ENCODE results near the gene LOX.
A peak's percentile ranks its signal among the peaks of the same experiment; 100 is the strongest.
"Not testable (repeated sequence)": the region's sequence is repeated elsewhere in the genome, so short reads cannot be mapped to it uniquely, and the experiment has no call there.

The LOX gene

DNA sequence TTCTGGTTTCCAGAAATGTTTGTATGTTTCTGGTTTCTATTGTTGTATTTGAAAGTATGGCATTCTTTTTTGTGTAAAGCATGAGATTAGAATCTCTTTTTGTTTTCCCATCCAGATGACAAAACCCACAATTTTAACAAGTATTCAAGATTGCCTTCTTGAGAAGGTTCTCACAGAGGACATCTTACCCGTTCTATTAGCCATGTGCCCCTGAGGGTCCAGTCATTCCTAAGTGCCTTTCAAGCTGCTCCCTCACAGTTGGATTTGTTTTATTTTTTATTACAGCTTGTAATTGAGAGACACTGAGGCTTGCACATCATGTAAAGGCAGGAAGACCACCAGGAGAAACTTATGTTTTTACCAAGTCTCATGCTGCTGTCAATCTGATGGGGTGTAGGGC is 19.3 kb upstream of the LOX start:
- no peak for DNase-seq (ENCODE audit: low spot score)

DNA sequence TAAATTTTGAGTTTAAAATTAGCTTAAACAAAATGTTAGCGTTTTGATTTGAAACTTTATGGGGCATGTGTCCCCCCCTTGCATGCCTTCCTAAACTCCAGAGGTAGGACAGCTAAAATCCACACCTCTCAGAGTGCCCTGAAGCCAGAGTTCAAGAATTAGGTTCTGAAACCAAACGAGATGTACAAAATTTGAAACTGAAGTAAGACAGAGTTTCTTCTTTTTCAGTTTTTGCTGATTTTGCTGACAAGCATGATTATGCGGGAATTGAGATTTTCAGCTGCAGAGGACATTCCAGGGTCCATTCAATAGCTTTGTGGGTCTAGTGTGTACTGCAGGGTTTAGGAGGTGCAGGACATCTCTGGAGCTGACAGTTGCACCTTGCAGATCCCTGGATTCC is 17.1 kb upstream of the LOX start:
- no peak for DNase-seq (ENCODE audit: low spot score)

DNA sequence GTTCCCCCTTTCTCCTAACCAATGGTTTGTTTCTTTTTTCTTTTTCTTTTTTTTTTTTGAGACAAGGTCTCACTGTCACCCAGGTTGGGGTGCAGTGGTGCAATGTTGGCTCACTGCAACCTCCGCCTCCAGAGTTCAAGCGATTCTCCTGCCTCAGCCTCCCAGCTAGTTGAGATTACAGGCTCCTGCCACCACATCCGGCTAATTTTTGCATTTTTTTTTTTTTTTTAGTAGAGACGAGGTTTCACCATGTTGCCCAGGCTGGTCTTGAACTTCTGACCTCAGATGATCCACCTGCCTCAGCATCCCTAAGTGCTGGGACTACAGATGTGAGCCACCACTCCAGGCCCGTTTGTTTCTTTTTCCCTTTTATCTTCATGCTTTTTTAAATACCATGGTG is 16.2 kb upstream of the LOX start:
- DNase-seq (ENCODE audit: low spot score), result not testable (repeated sequence)

DNA sequence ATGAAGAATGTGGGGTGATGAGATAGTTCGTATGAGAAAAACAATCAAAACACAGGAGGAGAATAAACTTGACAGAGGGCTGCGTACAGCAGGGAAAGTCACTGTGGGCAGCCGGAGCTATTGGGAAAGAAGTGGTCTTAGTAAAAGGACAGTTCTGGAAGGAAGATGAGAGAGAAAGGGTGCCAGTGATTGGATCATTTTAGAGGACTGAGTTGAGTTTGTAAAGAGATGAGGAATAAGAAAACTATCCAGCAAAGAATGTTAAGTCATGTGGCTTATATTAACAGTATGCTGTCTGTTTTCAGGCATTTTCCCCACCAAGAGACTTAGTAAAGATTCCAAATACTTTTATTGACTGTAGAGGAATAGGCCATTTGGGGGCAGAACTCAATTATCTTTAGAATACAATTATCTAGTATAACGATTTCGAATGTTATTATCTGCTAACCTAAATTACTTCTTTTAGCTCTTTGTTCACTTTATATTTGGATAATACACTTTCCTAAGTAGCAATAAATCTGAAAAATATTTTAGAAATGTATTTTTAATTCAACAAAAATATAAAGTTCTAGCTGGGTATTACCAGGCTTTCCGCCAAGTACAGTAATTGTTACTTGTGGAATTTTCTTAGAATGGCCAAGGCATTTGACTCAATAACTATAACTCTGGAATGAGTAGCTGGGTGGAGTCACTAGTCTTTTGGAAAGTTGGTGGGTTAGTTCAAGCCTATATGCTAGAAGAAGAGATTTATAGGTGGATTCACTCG is 15.5 kb upstream of the LOX start:
- no peak for DNase-seq (ENCODE audit: low spot score)

DNA sequence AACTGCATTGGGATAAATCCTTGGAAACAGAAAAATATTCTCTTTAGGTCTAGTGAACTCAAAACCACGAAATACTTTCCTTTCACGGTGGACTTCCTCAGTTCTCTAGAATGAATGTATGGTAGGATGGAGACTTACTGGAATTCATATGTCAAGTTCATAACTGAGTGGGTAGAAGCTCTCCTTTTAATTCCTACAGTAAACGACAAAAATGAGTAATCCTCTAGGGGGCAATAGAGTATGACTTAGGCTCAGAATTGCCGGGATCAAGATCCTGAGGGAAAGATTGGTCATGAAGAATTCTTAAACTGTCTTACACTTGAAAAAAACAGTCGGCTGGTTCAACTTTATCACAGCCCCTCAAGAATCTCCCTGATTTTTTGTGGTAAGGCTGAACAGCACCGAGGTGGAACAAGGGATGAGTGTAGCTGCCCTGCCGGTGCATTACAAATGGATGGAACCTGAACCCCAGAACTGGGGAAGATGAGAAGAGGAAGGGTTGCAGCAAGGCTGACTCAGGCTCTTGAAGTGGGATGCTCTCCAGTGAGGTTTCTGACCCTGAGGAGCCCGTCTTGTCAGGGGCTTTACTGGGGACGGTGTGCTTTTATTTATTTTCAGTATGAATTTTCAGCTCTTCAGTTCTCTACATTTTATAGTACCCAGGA is 14.0 kb upstream of the LOX start:
- peak; percentile 22 for DNase-seq (ENCODE audit: low spot score)

DNA sequence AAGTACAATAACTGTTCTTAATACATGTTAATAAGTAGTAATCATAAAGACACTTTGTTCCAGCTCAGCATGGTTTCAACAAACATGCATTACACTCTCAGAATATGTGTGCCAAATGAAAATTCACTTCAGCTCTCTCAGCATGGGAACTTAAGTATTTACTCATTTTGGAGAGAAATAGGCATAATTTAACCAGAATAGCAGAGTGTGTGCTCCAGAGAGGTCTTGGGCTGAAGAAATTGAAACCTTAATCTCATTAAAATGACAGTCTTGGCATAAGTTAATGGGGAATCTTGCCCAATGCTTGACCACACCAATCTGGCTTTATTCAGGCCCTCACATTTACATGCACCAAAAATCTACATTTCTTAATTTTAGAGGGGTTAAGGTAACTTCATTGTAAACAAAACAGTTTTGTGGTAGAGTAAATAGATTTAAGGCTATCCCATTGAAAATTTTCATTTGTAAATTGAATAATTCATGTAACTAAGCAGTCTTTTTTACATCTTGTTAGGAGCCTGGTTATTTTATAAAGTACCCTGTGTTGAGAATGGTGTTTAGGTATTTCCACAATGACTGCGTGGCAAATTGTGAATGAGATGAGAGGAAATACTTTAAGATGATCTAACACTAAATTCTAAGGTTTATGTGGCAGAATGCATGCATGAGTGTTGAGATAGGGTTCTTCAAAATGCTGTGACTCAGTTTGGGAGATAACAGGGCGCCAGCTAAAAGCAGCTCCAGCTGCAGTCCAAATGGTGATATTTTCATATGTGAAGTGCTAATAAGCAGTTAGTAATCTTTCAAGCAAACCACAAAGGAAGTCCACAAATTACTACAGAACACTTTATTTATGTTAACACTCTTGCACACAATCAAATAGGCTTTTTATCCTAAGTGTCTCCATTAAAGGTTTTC is 11.3 kb upstream of the LOX start:
- DNase-seq (ENCODE audit: low spot score), result no peak

DNA sequence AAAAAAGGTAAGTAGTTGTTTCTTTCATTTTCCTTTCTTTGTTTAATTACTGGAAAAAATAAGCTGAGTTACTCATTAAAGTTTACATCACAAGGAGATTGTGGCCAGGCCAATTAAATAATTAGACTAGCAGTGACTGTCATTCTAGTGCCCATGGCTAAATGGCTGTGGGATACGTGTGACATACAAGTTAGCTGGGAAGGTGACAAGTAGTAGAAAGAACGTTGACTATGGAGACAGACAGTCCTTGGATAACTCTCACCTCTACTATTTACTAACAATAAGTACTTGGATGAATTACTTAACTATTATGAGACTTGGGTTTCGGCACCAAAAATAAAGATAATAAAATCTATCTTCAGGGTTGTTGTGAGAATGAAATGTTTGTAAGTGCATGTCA is 7.0 kb upstream of the LOX start:
- DNase-seq (ENCODE audit: low spot score), result no peak

DNA sequence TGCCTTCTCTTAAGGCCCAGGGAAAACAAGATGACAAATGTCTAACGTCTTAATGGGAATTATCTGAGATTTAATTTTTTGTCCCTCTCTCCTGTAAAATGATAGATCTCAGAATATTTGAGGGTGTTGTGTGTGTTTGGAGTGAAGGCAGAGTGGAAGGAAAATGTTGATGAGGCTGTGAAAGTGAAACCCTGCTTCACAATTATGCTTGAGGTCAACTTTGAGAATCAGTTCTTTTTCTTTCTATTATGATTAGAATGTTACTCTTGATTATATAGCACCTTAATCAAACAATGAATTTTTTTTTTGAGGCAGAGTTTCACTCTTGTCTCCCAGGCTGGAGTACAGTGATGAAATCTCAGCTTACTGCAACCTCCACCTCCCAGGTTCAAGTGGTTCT is 5.5 kb upstream of the LOX start:
- DNase-seq (ENCODE audit: low spot score), result no peak

DNA sequence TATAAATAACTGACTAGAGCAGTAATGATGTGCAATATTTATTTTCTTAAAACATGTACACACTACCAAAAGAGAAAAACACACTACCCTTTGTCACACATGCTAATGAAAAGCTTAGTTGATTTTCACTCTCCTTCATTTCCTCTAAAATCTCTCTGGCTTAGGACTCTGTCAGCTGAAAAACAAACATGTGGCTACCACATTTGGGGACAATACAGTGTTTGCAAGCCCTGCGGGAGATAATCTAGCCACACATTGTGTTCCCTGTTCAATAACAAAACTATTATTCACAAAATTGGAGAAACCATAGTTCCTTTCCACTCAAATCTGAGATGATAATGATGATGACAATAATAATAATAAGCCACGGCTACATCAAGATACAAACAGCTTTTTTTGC is 3.5 kb upstream of the LOX start:
- DNase-seq (ENCODE audit: low spot score), result no peak

DNA sequence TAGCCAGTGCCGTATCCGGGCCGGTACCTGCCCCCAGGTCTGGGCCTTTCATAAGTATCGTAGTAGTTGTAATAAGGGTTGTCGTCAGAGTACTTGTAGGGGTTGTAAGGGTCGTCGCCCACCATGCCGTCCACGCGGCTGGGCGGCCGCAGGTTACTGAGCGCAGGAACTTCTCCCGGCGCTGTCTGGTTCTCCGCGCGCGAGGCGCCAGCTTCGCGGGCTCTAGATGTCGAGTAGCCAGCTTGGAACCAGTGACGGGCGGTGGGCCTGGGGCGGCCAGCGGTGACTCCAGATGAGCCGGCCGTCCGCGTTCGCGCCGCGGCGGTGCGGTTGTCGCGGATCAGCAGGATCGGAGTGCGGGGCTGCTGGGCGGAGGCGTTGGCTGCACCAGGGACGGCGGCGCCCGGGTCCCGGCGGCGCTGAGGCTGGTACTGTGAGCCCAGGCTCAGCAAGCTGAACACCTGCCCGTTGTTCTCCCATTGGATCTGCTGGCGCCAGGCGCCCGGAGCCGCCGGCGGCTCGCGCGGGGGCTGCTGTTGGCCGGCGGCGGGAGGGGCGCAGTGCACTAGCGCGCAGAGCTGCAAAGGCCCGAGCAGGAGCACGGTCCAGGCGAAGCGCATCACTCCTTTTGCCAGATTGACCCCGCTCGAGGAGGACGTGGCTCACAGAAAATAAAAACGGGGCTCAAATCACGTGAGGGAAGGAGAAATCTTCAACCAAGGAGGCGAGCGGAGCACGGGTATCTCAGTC is 518 bp downstream of the LOX start:
- no peak for DNase-seq (ENCODE audit: low spot score)

DNA sequence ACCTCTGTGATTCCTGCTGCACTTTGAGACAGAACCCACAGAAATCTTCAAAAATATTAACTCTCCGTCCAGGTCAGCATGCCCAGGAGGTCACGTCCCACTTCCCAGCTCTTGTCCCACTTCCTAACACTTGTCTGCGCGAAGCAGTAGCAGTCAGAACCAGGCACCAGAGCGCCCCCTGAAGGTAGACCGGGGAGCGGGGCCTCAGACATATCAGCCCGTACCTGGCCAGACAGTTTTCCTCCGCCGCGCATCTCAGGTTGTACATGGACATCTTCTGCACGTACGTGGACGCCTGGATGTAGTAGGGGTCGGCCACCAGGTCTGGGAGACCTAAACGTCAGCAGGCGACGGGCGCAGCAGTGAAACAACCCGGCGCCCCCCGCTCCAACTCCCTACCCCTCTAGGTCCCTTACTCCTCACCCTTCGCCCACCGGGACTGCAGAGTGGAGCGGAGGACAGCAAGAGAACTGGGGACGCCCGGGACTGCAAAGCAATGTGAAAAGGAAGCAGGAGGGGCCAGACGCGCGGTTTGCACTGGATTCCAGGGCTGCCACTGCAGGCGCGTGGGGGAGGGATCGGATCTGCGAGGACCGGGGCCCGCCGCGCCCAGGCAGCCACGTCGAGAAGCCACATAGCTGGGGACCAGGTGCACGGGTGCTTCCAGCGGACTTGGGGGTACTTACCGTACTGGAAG is 1.2 kb downstream of the LOX start:
- peak; percentile 31 for DNase-seq (ENCODE audit: low spot score)

DNA sequence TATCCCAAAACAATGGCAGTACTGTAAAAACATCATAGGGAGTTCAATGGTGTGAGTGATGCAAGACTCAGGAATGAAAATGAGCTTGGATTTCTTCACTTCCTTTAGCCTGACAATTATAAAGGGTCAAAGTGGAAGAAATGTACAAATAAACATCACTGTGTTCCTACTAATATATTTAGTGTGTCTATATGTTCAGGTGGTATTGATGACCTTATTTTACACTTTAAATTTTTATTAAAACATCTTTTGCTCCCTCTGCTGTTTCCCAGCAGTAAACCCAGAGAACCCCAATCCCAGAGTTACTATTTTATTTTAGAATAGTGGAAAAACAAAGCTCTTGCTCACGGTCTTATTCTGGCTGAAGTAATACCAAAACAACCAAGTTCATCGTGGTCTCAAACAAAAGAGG is 2.0 kb downstream of the LOX start:
- no peak for DNase-seq (ENCODE audit: low spot score)

DNA sequence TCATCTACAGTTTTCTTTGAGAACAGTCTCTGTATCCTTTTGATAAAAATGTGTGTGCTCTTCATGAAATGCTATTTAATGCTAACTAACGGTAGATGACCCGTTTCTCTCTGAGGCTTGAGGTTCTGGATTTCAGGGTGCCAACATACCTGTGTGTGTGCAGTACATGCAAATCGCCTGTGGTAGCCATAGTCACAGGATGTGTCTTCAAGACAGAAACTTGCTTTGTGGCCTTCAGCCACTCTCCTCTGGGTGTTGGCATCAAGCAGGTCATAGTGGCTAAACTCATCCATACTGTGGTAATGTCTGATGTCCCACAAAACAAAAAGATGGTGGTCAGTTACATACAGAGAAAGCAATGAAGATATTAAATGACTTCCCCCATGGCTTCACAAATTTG is 4.2 kb downstream of the LOX start:
- no peak for DNase-seq (ENCODE audit: low spot score)

DNA sequence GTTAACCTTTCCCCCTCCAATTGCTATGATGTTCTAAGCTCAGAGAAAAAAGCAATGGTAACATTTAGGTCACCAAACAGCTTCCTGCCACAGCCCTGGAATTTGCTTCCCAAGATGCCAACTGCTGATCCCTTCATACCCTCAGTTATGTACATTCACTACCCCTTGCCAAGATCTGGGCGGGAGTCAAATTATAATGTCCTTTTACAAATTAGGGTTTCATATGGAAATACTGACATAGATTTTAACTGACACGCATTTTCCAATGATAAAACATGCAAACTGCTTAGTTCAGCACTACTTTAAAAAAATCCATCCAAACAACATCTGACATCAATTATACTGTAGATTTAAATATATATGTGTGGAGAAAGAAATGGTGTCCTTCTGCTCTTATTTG is 5.0 kb downstream of the LOX start:
- DNase-seq (ENCODE audit: low spot score), result no peak

DNA sequence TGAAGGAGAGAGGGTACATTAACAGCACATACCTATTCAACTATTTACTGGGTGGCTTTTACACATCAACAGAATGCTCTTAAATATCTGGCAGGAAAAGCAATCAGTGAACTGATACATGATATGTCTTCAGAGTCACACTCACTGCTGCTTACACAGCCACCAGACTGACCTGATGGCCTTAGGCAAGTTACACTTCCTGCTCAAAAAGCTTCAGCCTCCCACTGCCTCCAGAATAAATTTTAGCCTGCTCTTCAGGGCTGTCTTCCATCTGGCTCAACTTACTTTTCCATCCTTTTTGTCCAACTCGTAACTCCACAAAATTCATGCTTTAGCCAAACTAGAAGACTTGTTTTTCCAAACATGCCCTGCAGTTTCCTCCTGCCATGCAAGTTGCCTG is 10.7 kb downstream of the LOX start:
- DNase-seq (ENCODE audit: low spot score), result no peak

DNA sequence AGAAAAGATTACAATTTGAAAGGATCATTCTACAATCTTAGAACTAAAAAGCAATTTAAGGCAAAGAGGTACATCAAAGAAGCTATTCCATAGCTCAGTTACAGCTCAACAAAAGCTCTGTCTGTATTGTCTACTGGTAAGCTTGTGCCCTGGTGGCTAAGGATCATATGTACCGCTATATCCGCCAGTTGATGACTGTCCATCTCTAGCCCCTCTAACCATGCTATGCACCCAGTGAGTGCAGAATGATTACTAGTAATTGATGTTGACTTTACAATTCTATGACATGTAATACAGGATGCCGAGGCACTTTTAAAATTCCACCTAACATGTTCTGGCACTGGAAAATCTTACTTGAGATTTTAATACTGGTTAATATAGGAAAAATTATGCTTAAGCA is 13.1 kb downstream of the LOX start:
- no peak for DNase-seq (ENCODE audit: low spot score)

DNA sequence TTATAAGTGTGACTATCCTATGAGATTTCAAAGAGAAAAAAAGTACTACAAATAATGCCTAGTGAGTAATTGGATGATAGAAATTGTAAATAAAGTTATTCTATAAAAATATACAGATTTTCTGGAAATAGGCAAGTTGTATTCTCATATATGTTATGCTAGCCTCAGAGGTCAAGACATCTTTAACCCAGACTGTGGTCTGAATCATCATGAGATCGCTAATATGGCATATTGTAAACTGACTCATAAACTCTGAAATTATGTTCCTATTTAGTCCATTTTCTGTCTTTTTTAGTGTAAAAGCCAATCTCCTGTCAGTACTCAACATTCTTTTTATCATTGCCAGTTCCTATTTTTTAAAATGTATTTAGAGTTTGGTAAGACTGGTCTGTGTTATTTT is 14.2 kb downstream of the LOX start:
- DNase-seq (ENCODE audit: low spot score), result no peak

DNA sequence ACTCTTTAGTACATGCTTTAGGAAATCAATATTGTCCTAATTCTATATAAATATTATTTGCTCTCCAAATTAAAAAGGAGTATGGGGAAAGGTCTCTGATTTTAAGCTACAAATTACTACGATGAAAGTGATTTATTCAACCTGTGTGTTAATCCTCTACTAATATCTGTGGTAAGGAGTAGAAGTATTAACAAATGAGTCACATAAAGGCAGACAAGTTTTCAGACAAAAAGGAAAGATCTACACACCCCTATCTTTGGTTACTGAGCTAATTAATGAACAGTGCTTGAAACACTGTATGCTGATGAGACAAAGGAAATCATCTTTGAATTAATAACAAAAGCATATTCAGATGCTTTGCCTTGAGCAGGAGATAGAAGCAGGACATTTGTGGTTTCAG is 15.9 kb downstream of the LOX start:
- no peak for DNase-seq (ENCODE audit: low spot score)

DNA sequence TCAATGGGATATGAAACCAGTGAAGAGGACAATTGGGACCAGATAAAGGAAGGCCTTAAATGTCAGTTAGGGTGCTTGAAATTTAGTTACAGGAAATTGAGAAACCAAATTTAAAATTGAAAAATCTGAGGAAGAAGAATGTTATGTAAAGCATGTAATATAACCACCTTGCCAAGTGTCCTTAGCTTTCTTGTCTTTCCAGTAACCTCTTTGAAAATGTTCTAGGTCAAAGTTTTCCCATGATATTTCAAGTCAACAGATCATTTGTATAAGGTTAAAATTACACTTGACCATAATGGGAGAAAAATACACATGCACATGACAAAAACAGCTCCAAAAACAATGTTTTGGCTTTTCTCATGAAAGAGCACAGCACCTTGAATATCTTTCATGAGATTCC is 21.1 kb downstream of the LOX start:
- DNase-seq (ENCODE audit: low spot score), result no peak

DNA sequence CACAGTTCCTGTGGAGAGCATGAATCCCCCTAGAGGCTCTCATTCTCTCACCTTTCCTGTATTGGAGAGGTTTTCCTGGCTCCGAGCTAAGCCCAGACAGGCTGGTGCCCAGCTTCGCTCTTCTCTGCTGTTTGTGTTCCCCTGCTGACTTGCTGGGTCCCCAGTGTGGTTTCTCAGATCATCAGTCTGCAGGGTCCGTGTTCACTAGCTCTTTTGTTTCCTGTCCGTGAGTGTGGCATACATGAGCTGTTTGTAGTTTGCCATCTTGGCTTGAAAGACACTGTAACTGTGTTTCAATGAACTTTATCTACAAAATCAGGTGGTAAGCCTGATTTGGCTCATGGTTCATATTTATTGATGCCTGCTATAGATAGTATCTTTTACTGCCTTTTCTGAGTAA is 23.8 kb downstream of the LOX start:
- no peak for DNase-seq (ENCODE audit: low spot score)
